ENCODE measurements around the gene TGFBR1.

GRCh38 chr9:99074902-99075245 lies 30.0 kb upstream of the TGFBR1 start:
- TF ChIP-seq POLR2A (IDR thresholded peaks at IDR 0.05) (no peak), CTCF (IDR thresholded peaks at IDR 0.05) (no peak)
